PC-9 (cell line): ENCODE results near the gene MAP1A.

Experiments
- CTCF ChIP-seq: fragments of 200-600 bp; sonication (generic); conservative IDR thresholded peaks from 2 replicates; pipeline ENCODE4 v1.6.1; 2017; ENCODE audit warnings: mixed run types, antibody characterized with exemption, mild to moderate bottlenecking, moderate library complexity
- EZH2 ChIP-seq: fragments of 200-600 bp; sonication (generic); IDR thresholded peaks from 2 replicates; pipeline ENCODE4 v1.8.0; 2017; ENCODE audit warnings: antibody characterized with exemption, low read depth

- TF ChIP-seq CTCF, result no peak
- TF ChIP-seq EZH2, result no peak
Measured at GRCh38 chr15:43492266-43492665, 25.1 kb upstream of the MAP1A start.
